Stimulated activated CD8-positive, alpha-beta memory T cell treated with anti-CD3 and anti-CD28 coated beads, Interleukin-7, amount 100 ng/mL, for 24 hours (primary cell): Measurements from ENCODE around the gene RBM33.

ENCODE experiments used
- DNase-seq: peaks from one replicate; pipeline ENCODE4 v3.0.0-alpha.2; 2020; ENCODE audit warnings: low read depth

The RBM33 gene

DNA sequence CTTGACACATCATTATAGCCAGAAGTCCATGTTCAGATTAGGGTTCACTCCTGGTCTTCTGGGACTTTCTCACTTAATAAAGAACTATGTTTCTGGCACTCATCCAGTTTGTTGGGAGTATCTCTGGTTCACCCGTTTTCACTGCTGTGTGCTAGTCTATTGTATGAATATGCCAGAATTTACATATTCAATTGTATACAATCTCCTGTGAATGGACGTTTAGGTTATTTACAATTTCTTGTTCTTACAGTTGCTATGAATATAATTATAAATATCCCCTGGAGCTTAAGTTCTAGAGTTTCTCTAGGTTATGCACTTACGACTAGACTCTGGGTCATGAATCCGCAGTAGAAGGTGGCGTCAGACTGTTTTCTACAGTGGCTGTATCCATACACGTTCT, 20.0 kb upstream of the RBM33 start:
- DNase-seq: no peak

DNA sequence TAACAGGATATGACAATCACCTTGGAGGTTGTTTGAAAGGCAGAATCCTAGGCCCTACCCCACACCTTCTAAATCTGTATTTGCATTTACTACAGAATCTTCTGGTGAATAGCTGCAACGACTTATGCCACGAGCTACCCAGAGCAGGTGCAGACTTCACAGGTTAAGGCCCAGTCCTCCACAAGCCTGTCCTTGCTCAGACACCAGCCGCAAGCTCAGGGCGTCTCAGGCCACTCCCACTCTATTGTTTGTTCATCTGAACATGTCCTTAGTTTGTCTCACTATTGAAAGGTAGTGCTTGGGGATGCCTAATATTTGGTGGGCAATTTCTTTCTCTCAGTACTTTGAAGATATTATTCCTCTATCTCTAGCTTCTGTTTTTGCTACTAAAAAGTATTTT, 18.9 kb upstream of the RBM33 start:
- DNase-seq: no peak

DNA sequence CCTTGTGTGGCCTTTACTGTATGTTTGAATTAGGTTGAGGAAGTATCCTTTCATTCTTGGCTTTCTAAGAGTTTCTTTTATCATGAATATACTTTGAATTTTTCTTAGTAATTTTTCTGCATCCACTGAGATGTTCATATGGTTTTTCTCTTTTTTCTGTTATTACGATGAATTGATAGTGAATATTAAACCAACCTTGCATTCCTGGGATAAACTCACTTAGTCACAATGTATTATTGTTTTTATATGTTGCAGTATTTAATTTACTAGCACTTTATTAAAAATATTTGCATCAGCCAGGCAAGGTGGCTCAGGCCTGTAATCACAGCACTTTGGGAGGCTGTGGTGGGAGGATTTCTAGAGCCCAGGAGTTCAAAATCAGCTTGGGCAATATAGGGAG, 15.3 kb upstream of the RBM33 start:
- DNase-seq: no peak

DNA sequence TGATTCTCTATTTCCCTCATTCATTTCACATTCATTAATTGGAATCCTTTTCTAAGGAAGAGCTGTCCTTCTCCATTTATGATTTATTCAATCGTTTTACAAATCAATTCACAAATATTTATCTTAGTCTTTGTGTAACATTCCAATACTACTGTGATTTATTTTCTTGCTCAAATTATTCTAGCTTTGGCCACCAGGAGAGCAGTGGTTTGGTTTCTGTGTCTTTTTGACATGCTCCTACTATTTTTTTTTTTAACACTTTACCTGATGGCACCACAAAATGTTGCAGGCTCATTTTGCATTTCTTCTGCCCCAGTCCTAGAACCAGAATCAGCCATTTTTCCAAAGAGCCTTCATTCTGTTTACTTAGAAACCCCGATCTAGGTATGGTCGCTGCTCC, 13.3 kb upstream of the RBM33 start:
- DNase-seq: no peak

DNA sequence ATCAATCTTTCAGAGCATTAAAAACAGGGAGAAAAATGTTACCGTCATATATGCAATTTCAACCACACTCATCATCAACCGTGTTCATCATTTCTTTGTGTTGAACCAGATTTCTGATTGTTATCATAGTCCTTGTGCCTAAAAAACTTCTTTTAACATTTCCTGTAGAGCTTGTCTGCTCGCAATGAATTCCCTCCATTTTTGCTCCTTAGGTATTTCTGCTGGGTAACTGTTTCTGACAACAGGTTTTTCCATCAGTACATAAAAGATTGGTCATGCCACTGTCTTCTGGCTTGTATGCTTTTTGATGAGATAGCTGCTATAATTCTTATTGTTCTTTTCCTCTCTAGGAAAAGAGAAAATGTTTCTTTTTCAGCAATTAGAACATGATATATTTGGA, 8.6 kb upstream of the RBM33 start:
- DNase-seq: no peak

DNA sequence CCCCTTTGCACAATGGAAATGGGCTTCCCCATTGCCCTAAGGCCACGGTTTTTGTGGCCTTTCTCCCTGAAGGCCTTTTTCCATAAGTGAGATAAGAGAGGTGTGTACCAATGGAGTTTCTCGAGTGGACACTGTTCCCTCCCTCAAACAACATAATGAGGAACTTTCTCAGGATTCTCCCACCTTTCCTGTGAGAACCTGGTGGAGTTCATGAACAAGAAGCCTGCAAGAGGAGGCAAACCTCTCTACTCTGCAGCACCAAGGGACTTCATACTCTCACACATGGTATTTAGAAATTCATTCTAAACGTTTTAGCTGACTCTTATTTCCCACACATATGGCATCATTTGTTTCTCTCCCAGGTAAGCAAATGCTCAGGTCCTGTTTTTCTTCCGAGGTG, 7.3 kb upstream of the RBM33 start:
- DNase-seq: no peak

DNA sequence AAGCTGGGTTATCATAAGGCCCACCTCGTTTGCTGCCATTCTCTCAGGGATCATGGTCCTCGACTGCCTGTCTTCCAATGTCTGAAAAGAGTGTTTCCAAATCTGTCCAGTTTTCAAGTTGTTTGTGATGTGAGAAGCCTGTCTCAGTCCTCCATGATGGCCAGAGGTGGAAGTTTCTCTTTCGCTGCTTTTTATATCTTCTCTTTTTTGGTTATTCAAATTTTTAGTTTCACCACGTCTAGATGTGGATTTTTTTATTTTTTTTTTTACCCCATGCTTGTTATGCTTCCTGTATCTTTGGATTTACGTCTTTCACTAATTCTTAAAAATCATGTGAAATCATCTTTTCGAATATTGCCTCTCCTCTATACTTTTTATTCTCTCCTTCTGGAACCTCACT, 6.1 kb upstream of the RBM33 start:
- no peak for DNase-seq

DNA sequence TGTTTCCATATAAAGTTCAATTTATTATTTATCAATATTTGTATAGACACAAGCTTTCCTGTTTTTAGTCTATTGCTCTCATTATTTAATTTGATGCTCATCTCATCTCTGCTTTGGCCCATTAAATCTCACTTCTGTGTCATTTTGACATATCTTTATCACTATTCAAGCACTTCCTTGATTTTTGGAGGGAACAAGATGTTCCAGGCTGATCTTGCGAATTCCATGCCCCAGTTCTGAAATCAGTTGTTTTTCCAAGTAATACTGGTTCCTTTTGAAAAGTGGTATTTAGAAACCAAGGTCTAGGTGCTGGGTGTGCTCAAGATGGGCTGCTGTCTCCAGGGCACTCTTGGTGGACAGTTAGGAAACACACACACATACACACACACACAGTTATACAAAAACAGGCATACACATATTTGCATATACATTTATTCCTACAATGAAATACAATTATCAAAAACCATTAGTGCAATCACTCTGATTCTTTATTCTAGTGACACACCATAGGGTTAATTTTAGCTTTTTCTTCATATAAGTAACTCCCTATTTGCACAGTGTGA, 4.4 kb upstream of the RBM33 start:
- DNase-seq: no peak

DNA sequence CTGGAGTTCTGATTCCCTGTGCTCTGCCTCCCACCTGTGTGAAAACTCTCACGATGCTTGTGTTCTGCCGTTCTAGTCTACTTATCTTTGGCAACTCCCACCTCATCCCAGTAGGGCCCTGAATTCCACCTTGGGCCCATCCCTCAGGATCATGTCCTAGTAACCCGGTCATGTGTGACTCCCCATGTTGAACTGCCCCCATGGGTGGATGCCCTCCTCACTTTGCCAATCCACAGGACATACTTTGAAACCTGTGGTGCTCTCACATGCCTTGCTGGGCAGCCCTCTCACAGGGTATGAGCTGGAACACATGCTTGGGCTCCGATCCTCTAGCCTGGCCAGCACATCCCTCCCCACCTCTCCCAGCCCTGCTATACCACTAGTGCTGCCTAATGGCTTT, 3.8 kb upstream of the RBM33 start:
- DNase-seq: no peak

DNA sequence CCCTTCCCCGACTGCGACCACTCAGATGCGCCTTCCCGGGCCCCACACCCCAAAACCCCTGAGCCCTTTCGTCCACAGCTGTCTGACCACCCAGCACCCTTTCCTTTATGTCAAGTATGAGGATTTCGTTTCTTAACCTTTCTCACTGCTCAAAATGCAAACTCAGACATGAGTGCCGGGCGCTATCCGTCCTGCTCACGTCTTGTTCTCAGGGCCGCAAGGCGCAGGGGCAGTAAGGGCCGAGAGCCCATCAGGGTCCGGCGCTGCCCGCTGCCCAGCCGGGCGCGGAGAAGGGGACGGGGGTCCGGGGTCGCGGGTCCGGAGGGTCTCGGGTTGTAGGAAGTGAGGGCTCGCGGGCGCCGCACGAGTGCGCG, 670 bp upstream of the RBM33 start:
- no peak for DNase-seq

DNA sequence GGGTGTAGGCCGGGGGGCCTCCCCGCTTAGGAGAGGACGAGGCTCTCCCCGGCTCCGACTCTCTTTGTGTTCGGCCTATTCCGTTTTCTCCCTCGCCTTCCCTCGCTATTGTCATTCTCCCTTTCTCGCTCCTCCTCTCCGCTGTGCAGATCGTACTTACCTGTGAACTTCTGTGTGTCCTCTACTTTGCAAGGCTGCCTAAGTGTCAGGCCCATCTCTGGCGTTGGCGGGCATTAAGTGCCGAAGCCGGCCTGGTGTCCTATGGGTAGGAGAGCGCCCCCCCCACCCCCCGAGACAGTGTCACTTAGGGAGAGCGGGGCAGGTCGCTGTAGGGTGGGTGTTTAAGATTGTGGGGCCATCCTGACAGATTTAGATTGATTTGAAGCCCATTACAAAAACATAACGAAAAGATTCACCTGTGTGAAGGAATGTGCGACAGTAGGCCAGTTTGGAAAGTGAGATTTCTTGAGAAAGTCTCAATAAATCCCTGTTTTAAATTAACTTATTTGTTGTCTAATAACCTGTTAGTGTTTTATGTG, 579 bp downstream of the RBM33 start:
- DNase-seq: peak; percentile 14

DNA sequence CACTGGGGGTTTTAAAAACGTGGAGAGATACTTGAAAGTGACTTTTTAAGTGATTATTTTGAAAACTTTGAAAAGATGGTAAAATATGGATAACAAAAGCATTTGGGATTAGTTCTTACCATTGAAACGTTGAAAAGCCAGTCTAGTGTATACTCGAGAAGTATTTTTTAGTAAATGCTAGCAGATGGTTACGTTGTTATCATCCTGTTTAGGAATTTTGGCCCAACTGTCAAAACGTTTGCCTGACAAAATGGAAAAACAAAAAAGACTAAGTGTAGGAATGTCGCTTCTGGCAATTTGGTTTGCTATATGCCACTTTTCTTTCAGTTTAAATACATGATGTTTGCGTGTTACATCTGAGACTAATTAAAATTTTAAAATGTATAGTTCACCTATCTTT, 1.2 kb downstream of the RBM33 start:
- no peak for DNase-seq

DNA sequence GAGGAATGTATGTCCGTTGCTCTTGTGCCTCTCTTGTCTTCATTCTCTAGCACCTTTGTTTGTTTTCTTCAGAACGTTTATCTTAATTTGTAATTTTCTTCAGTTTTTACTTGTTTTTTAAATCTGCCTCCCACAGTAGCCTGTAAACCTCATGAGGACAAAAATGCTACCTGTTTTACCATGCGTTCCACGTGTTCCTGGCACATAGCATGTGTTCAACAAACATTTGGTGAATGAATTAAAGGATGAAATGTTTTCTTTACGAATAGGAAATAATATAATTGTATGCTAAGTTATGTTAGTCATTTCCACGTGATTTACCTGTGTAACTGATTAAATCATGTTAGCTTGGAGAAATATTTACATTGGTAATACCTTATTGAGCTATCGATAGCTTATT, 2.2 kb downstream of the RBM33 start:
- DNase-seq: no peak

DNA sequence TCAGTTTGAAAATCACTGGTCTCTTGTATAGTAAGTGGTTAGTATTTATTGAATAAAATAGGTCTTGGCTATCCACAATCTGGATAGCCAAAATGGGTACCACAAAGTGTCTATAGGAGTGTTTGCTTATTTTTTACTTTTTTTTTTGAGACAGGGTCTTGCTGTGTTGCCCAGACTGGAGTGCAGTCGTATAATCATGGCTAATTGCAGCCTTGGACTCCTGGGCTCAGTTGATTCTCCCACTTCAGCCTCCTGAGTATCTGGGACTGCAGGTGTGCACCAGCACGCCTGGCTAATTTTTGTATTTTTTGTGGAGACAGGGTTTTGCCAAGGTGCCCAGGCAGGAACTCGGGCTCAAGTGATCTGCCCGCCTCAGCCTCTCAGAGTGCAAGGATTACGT, 2.8 kb downstream of the RBM33 start:
- DNase-seq: no peak

DNA sequence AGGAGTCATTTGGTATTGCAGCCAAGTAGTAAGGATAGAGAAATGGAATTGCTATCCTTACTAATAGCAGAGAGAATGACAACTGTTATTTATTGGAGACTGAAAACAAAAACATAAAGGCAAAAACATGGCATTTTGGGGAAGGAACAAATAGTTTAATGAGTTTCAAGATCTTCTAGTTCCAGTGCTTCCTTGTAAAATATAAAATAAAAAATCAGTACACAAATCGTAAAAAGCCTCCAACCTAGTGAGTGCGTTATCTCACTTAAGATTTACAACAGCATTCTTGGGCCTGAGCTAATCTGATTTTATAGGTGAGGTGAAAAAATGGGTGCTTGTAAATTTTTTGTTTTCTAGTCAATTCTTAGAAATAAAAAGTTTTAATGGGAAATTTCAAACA, 3.3 kb downstream of the RBM33 start:
- no peak for DNase-seq

DNA sequence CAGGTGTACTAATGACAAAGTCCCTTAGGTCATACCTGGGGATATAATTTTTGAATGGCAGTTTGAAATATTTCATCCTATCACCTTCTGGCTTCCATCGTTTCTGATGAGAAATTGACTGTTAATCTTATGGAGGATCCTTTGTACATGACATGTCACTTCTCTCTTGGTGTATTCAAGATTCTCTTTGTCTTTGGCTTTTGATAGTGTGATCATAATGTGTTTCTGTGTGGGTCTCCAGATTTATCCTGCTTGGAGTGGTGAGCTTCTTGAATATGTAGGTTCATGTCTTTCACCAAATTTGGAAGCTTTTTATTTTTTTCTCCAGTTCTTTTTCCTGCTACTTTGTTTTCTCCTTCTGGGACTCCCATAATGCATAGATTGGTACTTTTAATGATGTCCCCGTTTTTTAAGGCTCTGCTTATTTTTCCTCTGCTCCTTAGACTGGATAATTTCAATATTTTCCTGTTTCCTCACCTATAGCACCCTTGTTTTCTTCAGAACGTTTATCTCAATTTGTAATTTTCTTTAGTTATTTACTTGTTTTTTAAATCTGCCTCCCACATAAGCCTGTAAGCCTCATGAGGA, 4.4 kb downstream of the RBM33 start:
- DNase-seq: no peak

DNA sequence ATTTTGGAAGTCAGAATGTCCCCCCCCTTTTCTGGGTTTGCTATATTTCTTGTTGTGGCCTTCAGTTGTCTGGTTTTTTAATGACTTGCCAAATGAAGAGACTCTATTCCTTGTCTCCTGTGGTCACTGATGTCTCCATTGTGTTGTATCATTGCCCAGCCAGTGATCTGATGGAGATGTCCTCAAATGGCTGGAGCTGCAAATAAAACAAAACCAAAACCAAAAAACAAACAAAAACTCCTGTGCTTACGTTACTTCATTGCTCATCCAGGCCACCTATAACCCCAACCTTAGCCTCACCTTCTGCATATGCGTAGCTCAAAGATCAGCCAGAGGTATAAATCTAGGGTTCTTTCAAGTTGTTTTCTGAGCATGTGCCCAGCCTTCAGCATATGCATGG, 5.1 kb downstream of the RBM33 start:
- DNase-seq: no peak

DNA sequence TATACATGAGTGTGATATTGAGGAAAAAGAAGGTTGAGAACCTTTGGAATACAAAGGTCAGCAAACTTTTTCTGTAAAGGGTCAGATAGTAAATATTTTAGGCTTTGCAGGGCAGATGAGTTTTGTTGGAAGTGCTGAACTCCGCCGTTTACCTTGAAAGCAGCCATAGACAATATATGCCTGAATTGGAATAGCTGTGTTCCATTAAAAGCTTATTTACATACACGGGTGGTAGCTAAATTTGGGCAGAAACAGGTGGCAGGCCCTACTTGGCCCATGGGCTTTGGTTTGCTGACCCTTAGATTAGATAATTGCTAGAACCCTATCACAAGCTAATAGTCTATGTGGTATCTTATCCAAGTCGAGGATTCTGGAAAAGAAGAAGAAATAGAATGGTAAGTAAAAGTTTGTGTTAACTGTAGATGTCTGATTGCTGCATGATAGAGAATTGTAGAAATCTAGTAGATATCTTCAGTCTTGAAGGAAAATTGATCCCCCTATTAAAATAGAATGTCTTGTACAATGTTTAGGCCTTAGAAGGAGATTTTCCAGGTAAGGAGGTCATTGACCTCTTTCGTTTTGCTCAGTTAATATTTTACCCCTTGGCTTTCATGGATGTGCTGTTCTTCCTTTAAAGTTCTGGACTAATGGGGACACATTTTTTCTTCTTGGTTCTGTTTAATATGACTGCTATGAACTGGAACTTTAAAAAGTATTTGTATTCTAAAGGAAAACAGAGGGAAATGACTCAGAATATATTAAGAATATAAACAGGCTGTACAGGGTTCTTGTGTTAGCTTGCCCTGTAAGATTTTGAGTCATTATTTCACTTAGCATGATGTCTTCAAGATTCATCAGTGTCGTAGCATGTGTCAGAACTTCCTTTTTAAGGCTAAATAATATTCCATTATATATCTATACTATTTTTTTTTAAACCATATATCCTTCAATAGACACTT, 8.0 kb downstream of the RBM33 start:
- DNase-seq: no peak

DNA sequence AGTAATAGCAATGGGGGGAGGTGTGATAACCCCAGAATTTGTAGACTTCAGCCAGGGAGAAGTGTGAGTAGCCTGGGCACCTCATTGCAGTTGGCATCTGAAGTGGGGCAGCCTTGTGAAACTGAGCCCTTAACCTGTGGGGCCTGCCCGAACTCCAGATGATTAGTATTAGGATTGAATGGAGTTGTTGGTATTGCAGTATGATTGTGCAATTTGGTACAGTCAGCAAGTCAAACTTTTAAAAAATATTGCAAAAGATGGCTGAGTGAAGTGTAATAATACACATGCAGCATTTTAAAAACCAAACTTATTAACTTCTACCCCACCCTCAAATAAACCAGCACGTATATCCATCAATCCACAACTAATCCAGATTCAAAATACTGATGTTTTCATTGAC, 9.3 kb downstream of the RBM33 start:
- DNase-seq: no peak

DNA sequence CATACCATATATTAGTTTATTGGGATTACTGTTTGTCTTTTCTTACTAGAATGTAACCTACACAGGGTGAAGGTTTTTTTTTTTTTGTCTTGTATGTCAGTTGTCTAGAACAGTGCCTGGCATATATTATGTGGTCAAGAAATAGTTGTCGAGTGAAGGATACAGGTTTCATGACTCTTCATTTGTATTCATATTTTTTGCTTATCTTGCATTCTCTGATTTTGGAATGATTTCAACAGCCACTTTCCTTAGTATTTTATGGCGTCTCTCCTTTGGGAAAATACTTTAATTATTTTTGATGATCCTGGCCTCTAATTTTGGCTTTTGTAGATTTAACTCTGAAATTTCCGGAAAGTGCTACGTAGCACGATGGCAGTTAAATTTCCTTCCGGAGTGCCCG, 12.4 kb downstream of the RBM33 start:
- no peak for DNase-seq

DNA sequence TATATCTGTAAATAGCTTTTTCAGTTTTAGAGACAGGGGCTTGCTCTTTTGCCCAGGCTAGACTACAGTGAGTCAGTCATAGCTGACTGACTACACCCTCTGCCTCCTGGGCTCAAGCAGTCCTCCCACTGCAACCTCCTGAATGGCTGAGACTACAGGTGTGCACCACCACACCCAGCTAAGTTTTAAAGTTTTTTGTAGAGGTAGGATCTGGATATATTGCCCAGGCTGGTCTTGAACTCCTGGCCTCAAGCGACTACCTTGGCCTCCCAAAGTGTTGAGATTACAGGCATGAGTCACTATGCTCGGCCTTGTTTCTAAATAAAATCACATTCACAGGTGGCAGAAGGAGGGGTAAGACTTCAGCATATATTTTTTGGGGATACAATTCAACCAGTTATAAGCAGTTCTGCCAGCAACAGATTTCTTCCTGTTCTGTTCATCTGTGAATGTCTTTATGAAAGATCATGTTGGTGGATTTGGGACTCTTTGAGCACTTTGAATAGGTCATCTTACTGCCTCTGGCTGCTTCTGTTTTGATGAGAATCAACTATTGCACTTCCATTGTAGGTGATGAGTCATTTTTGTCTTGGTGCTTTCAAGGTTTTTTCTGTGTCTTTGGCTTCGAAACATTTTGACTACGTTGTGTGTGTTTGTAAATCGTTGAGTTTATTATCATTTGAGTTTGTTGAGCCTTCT, 15.7 kb downstream of the RBM33 start:
- DNase-seq: no peak

DNA sequence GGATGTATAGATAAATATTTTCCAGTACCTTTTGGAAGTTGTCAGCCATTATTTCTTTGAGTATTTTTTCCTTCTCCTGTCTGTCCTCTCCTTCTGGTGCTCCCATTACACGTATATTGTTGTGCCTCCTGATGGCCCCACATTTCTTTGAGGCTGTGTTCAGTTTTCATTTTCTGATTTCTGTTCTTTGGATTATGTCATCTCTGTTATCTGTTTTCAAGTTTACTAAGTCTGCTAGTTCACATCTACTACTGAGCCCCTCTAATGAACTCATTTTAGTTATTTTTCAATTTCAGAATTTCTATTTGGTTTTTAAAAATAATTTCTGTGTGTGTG, 16.3 kb downstream of the RBM33 start:
- no peak for DNase-seq
